ENCODE results near the gene FNBP1. TPM values are rescaled to one million over a fixed set of nuclear protein-coding genes. Genes with fewer than 3 reads are reported as not detected.
"Not testable (repeated sequence)": the region's sequence is repeated elsewhere in the genome, so short reads cannot be mapped to it uniquely, and the experiment has no call there.

FNBP1 gene
- total RNA-seq, 4 donors from 2014 or later = 29.7 to 62.3 (median 40.0) TPM

DNA sequence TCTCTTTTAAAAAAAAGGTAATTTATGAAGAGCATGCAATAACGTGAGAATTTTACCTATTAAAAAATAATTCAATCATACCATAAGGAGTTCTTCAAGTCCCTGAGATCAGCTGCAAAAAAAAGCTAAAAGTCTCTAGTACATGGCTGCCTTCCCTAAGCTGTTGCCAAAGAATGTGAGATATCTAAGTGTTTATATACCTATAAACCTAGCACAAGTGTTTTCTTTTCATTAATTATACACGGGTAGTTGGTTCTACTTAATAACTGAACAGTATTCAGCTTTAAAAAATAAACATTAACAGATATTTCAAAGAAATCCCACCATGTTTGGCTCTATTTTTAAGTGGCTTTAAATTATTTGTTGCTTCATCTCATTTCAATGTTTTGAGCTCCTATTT, 25.9 kb downstream of the FNBP1 start:
- TF ChIP-seq, protein P1, sequence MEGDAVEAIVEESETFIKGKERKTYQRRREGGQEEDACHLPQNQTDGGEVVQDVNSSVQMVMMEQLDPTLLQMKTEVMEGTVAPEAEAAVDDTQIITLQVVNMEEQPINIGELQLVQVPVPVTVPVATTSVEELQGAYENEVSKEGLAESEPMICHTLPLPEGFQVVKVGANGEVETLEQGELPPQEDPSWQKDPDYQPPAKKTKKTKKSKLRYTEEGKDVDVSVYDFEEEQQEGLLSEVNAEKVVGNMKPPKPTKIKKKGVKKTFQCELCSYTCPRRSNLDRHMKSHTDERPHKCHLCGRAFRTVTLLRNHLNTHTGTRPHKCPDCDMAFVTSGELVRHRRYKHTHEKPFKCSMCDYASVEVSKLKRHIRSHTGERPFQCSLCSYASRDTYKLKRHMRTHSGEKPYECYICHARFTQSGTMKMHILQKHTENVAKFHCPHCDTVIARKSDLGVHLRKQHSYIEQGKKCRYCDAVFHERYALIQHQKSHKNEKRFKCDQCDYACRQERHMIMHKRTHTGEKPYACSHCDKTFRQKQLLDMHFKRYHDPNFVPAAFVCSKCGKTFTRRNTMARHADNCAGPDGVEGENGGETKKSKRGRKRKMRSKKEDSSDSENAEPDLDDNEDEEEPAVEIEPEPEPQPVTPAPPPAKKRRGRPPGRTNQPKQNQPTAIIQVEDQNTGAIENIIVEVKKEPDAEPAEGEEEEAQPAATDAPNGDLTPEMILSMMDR (IDR thresholded peaks at IDR 0.05) = no peak
- TF ChIP-seq POLR2A (IDR thresholded peaks at IDR 0.05) = no peak
- 61 to 68% methylated on average over 2 of the region's 2 CpGs for WGBS, 2 donors
- no peak overlapping the region for H3K4me3 ChIP-seq (ENCODE audit: low read depth, poor library complexity, severe bottlenecking)
- DNase-seq (ENCODE audit: low spot score in 2 of 2) = no peak
- intact Hi-C loops (cut with DNase I; ENCODE audit: low total_unique reads) = no loop called here

DNA sequence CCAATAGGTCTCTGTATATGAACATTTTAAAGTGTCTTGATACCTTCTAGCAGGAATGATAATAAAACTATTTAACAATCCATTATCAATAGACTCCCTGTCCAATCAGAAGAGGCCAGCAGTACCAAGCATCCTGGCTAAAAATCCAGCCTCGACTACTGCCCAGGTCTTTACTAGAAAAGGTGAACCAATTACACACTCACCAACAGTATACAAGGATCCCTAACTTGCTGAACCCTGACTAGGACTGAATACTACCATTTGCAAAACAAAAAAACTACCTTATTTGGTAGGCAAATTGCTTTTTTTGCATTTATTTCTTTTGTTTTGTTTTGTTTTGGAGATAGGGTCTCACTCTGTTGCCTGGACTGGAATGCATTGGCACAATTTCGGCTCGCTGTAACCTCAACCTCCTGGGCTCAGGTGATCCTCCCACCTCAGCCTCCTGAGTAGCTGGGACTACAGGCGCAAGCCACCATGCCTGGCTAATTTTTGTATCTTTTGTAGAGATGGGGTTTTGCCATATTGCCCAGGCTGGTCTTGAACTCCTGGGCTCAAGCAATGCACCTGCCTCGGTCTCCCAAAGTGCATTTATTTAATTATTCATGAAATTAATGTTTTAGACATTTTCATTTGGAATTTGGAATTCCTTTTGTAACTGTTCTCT, 27.5 kb downstream of the FNBP1 start:
- intact Hi-C loops (cut with DNase I; ENCODE audit: low total_unique reads) = no loop called here
- no peak for TF ChIP-seq POLR2A (IDR thresholded peaks at IDR 0.05)
- TF ChIP-seq, protein P1 (IDR thresholded peaks at IDR 0.05) = no peak
- no peak for DNase-seq (ENCODE audit: low spot score in 2 of 2)
- no peak overlapping the region for H3K4me3 ChIP-seq (ENCODE audit: low read depth, poor library complexity, severe bottlenecking)
- WGBS, 2 donors = 96 to 97% methylated on average over 5 of the region's 5 CpGs

DNA sequence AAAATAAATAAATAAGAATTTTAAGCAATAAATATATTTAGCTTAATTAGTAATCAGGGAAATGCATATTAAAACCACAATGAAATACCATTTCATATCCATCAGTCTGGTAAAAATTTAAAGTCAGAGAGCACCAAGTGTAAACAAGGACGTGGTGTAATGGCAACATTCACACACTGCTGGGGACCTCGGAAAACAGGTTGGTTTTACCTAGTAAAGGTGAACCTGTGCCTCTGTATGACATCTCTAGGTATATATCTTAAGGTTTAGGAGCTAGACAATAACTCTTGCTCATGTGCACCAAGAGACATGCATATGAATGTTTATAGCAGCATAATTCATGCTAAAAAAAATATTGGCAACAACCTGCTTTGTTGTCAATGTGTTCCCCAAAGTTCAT, 29.7 kb downstream of the FNBP1 start:
- DNase-seq (ENCODE audit: low spot score in 2 of 2) = no peak
- TF ChIP-seq, protein P1 (IDR thresholded peaks at IDR 0.05) = no peak
- TF ChIP-seq POLR2A (IDR thresholded peaks at IDR 0.05) = no peak
- 75 to 85% methylated on average over 2 of the region's 2 CpGs for WGBS, 2 donors
- no peak overlapping the region for H3K4me3 ChIP-seq (ENCODE audit: low read depth, poor library complexity, severe bottlenecking)
- intact Hi-C loops (cut with DNase I; ENCODE audit: low total_unique reads) = no loop called here

DNA sequence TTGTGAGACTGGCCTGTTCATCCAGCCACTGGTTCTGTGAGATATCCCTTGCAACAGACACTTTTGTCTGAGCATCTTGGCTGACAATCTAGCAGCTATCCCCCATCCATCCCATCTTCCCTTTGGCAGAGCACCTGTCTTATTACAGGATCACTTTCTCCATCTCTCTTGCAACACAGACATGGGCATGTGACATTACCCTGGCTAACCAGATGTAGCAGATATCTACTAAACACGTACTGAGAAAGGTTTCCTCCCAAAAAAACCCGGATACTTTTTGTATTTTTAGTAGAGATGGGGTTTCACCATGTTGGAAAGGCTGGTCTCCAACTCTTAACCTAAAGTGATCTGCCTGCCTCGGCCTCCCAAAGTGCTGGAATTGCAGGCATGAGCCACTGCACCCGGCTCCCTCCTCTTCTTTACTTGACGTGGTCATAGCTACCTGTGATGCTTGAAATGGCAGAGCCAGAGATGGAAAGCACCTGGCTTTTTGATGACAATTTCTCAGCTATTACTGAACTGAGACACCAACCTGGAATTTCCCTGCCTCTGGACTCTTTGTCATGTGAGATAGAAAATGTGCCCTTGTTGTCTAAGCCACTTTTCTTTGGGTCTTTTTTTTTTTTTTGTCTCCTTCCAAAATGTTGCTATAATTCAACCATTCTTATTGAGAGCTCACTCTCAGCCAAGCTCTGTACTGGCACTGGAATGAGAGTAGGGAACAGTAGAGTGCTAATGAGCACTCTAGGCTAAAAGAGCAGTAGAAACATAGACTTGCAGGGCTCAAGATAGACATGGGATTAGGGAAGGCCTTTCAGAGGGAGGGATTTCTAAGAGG, 32.6 kb downstream of the FNBP1 start:
- no peak for DNase-seq (ENCODE audit: low spot score in 2 of 2)
- TF ChIP-seq POLR2A (IDR thresholded peaks at IDR 0.05) = no peak
- TF ChIP-seq, protein P1 (IDR thresholded peaks at IDR 0.05) = no peak
- 40 to 56% methylated on average over 5 of the region's 5 CpGs for WGBS, 2 donors
- H3K4me3 ChIP-seq (ENCODE audit: low read depth, poor library complexity, severe bottlenecking) = no peak overlapping the region
- intact Hi-C loops (cut with DNase I; ENCODE audit: low total_unique reads) = no loop called here

DNA sequence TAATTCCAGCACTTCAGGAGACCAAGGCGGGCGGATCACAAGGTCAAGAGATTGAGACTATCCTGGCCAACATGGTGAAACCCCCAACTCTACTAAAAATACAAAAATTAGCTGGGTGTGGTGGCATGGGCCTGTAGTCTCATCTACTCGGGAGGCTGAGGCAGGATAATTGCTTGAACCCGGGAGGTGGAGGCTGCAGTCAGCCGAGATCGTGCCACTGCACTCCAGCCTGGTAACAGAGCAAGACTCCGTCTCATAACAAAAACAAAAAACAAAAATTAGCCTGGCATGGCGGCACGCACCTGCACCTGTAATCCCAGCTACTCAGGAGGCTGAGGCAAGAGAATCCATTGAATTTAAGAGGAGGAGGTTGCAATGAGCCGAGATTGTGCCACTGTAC, 33.4 kb downstream of the FNBP1 start:
- intact Hi-C loops (cut with DNase I; ENCODE audit: low total_unique reads); DNase-seq (ENCODE audit: low spot score in 2 of 2); H3K4me3 ChIP-seq (ENCODE audit: low read depth, poor library complexity, severe bottlenecking): not testable (repeated sequence)
- 97% methylated on average over 10 of the region's 10 CpGs for WGBS, 2 donors

DNA sequence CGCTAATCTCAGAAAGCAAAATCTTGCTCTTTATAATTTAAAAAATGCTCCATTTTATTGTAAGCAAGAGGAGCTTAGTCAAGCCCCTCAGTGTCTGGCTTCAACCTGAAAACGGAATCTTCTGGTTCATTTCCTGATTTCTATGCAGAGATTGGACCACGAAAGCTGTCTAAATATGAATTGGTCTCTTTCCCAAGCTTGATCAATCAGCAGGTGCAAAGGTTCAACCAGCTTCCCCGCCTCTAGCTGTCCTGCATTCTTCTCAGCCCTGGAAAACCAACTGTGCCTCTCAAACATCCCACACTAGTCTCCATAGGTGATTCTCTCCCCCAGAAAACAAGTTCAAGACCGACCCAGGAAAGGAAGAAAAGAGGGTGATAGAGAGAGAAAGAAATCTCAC, 34.5 kb downstream of the FNBP1 start:
- TF ChIP-seq, protein P1 (IDR thresholded peaks at IDR 0.05) = no peak
- no peak for TF ChIP-seq POLR2A (IDR thresholded peaks at IDR 0.05)
- DNase-seq (ENCODE audit: low spot score in 2 of 2) = no peak
- intact Hi-C loops (cut with DNase I; ENCODE audit: low total_unique reads) = no loop called here
- 74 to 83% methylated on average over 5 of the region's 5 CpGs for WGBS, 2 donors
- H3K4me3 ChIP-seq (ENCODE audit: low read depth, poor library complexity, severe bottlenecking) = no peak overlapping the region

DNA sequence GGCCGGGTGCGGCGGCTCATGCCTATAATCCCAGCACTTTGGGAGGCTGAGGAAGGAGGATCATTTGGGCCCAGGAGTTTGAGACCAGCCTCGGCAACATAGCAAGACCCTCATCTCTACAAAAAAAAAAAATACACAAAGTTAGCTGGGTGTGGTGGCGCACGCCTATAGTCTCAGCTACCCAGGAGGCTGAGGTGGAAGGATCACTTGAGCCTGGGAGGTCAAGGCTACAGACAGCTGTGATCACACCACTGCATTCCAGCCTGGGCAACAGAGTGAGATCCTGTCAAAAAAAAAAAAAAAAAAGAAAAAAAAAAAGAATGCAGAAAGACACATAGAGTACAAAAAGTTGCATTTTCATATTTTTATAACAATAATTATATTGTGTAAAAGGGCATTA, 36.0 kb downstream of the FNBP1 start:
- WGBS, 2 donors = 93 to 96% methylated on average over 6 of the region's 6 CpGs
- intact Hi-C loops (cut with DNase I; ENCODE audit: low total_unique reads); DNase-seq (ENCODE audit: low spot score in 2 of 2); H3K4me3 ChIP-seq (ENCODE audit: low read depth, poor library complexity, severe bottlenecking): not testable (repeated sequence)

All from lower leg skin (tissue), 4 donors.